ENCODE results near the gene SIK1. TPM values are rescaled to one million over a fixed set of nuclear protein-coding genes. Genes with fewer than 3 reads are reported as not detected.
"Not testable (repeated sequence)": the region's sequence is repeated elsewhere in the genome, so short reads cannot be mapped to it uniquely, and the experiment has no call there.

SIK1 gene
- total RNA-seq, 1 experiment from 2014 or later = 3.7 TPM

GRCh38 chr21:43412020-43412788 lies 14.7 kb downstream of the SIK1 start:
- H3K4me1 Mint-ChIP-seq; DNase-seq (ENCODE audit: low spot score); H3K27me3 Mint-ChIP-seq (ENCODE audit: low read depth); H3K27ac Mint-ChIP-seq; CTCF ChIA-PET; H3K4me3 Mint-ChIP-seq; ATAC-seq; H3K36me3 Mint-ChIP-seq; POLR2A ChIA-PET; H3K9me3 Mint-ChIP-seq: not testable (repeated sequence)

GRCh38 chr21:43410456-43411068 lies 16.4 kb downstream of the SIK1 start:
- H3K4me3 Mint-ChIP-seq; H3K4me1 Mint-ChIP-seq; H3K27ac Mint-ChIP-seq; H3K27me3 Mint-ChIP-seq (ENCODE audit: low read depth); POLR2A ChIA-PET; DNase-seq (ENCODE audit: low spot score); H3K9me3 Mint-ChIP-seq; H3K36me3 Mint-ChIP-seq; CTCF ChIA-PET: not testable (repeated sequence)
- peak; percentile 59; the same call in 1 of the 2 replicates for ATAC-seq

DNA sequence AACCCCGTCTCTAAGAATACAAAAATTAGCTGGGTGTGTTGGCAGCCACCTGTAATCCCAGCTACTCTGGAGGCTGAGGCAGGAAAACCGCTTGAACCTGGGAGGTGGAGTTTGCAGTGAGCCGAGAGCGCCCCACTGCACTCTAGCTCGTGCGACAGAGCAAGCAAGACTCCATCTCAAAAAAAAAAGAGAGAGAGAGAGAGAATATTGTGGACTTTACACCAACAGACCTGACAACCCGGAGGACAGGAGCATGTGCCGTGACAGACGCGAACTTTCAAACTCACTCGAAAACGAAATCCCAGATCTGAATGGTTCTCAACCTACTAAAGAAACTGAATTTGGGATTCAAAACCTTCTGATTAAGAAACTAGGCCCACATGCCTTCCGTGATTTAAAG lies 19.8 kb downstream of the SIK1 start:
- CTCF ChIA-PET; POLR2A ChIA-PET; H3K27ac Mint-ChIP-seq; H3K4me1 Mint-ChIP-seq; H3K4me3 Mint-ChIP-seq; H3K9me3 Mint-ChIP-seq; ATAC-seq; DNase-seq (ENCODE audit: low spot score); H3K36me3 Mint-ChIP-seq; H3K27me3 Mint-ChIP-seq (ENCODE audit: low read depth): not testable (repeated sequence)

DNA sequence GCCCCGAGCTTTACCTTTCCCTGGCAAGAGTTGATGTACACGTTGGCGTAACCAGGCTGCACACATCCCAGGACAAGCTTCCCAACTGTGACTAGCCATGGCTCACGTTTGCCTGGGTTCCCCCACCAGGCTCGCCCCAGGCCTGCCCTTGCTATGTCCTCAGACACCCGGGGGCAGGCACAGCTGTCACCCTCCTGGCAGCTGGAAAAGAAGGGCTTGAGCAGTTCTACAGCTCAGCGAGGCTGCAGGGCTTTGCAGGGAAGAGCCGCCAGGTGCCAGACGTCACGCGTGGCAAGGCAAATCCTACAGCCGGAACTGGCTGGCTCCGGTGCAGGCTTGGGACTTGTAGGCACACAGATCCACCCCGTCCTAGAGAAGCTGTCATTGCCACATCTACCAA lies 22.5 kb downstream of the SIK1 start:
- H3K4me1 Mint-ChIP-seq; CTCF ChIA-PET; H3K9me3 Mint-ChIP-seq; DNase-seq (ENCODE audit: low spot score); H3K36me3 Mint-ChIP-seq; POLR2A ChIA-PET; H3K4me3 Mint-ChIP-seq; H3K27me3 Mint-ChIP-seq (ENCODE audit: low read depth); ATAC-seq; H3K27ac Mint-ChIP-seq: not testable (repeated sequence)

DNA sequence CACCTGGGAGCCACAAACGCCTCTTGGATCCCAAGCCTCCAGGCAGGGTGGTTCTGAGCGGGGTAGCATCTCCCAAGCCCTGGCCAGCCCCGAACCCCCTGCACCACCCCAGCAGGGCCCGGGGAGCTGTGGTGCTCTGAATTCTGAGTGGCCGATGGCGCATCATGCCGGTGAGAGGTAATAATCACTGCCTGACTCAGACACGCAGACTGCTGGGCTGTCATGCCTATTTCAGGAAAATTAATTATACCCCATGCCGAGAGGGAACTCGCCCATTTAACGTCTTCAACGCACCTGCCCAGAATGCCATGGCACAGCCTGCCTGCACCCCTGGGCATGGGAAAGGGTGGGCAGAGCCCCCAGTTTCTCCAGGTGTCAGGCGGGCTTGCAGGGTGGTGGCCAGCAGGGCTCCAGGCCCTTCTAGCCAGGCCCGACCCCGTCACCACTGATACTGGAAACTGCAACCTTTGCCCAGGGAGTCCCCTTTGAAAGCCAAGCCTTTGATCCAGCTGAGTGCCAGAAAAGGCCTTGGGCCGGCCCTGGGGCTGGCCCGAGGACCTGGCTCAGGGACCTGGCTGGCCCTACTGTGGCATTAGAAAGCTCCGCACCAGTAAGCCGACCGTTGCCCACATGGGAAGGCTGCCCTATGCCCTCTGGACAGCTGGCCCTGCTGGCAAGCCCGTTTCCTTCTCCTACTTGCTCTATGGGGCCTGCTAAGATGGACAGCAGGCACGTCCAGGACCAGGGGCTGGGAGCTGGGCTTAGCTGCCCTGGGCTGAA lies 23.1 kb downstream of the SIK1 start:
- H3K4me1 Mint-ChIP-seq; ATAC-seq; H3K9me3 Mint-ChIP-seq; H3K27ac Mint-ChIP-seq; CTCF ChIA-PET; H3K4me3 Mint-ChIP-seq; POLR2A ChIA-PET; DNase-seq (ENCODE audit: low spot score); H3K27me3 Mint-ChIP-seq (ENCODE audit: low read depth); H3K36me3 Mint-ChIP-seq: not testable (repeated sequence)

- H3K36me3 Mint-ChIP-seq; CTCF ChIA-PET; ATAC-seq; DNase-seq (ENCODE audit: low spot score); H3K4me3 Mint-ChIP-seq; H3K27ac Mint-ChIP-seq; H3K4me1 Mint-ChIP-seq; H3K27me3 Mint-ChIP-seq (ENCODE audit: low read depth); POLR2A ChIA-PET; H3K9me3 Mint-ChIP-seq: not testable (repeated sequence)
Observed at GRCh38 chr21:43401125-43401524, 25.8 kb downstream of the SIK1 start.

- H3K36me3 Mint-ChIP-seq; POLR2A ChIA-PET; H3K4me3 Mint-ChIP-seq; DNase-seq (ENCODE audit: low spot score); H3K4me1 Mint-ChIP-seq; H3K27me3 Mint-ChIP-seq (ENCODE audit: low read depth); H3K9me3 Mint-ChIP-seq; H3K27ac Mint-ChIP-seq; ATAC-seq; CTCF ChIA-PET: not testable (repeated sequence)
Observed at GRCh38 chr21:43399595-43400015, 27.3 kb downstream of the SIK1 start.

DNA sequence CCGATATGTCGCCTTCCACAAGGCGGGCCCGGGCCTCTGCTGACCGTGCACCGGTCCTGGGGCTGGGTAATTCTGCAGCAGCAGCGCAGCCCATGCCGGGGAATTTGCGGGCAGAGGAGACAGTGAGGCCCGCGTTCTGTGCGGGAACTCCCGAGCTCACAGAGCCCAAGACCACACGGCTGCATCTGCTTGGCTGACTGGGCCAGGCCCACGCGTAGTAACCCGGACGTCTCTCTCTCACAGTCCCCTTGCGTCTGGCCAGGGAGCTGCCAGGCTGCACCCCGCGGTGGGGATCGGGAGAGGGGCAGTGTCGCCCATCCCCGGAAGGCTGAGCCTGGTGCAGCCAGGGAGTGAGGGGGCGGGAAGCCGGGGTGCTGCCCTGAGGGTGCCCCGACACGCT lies 27.8 kb downstream of the SIK1 start:
- H3K4me1 Mint-ChIP-seq; H3K36me3 Mint-ChIP-seq; POLR2A ChIA-PET; H3K27me3 Mint-ChIP-seq (ENCODE audit: low read depth); DNase-seq (ENCODE audit: low spot score); H3K27ac Mint-ChIP-seq; ATAC-seq; H3K9me3 Mint-ChIP-seq; CTCF ChIA-PET; H3K4me3 Mint-ChIP-seq: not testable (repeated sequence)

- H3K27me3 Mint-ChIP-seq (ENCODE audit: low read depth); DNase-seq (ENCODE audit: low spot score); H3K27ac Mint-ChIP-seq; H3K4me3 Mint-ChIP-seq; H3K4me1 Mint-ChIP-seq; H3K36me3 Mint-ChIP-seq; H3K9me3 Mint-ChIP-seq; ATAC-seq; CTCF ChIA-PET; POLR2A ChIA-PET: not testable (repeated sequence)
Observed at GRCh38 chr21:43398533-43398932, 28.4 kb downstream of the SIK1 start.

GRCh38 chr21:43398000-43398399 lies 28.9 kb downstream of the SIK1 start:
- POLR2A ChIA-PET, H3K27ac Mint-ChIP-seq: not testable (repeated sequence)

DNA sequence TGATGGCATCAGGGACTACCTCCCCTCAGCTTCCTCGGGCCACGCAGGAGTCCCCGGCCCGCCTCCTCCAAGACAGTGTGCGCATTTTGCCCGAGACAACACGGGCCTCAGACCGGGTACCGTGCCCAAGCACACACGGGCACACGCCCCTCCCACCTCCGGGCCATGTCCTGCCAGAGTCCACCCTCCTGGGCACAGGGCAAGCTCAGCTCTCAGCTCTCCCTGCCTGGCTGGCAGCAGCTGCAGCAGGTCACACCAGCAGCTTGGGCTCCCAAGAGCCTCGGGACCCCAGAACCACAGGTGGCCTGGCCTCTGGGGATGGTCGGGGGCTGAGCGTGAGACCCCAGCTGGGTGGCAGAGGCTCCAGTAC lies 29.5 kb downstream of the SIK1 start:
- H3K9me3 Mint-ChIP-seq; H3K27me3 Mint-ChIP-seq (ENCODE audit: low read depth); POLR2A ChIA-PET; H3K27ac Mint-ChIP-seq; H3K4me1 Mint-ChIP-seq; DNase-seq (ENCODE audit: low spot score); CTCF ChIA-PET; ATAC-seq; H3K4me3 Mint-ChIP-seq; H3K36me3 Mint-ChIP-seq: not testable (repeated sequence)

More at GRCh38 chr21:43398000-43398399, 28.9 kb downstream of the SIK1 start:
- CTCF ChIA-PET; DNase-seq (ENCODE audit: low spot score); H3K36me3 Mint-ChIP-seq; H3K4me1 Mint-ChIP-seq; H3K9me3 Mint-ChIP-seq; H3K4me3 Mint-ChIP-seq; ATAC-seq; H3K27me3 Mint-ChIP-seq (ENCODE audit: low read depth): not testable (repeated sequence)

GRCh38 chr21:43396788-43397438 lies 30.0 kb downstream of the SIK1 start:
- H3K27ac Mint-ChIP-seq; H3K36me3 Mint-ChIP-seq; DNase-seq (ENCODE audit: low spot score); H3K4me3 Mint-ChIP-seq; H3K9me3 Mint-ChIP-seq; POLR2A ChIA-PET; H3K27me3 Mint-ChIP-seq (ENCODE audit: low read depth); CTCF ChIA-PET; H3K4me1 Mint-ChIP-seq: not testable (repeated sequence)
- ATAC-seq = peak; percentile 79

All from WTC11 (cell line).